ENCODE measurements around the gene ACSM3.

Gene ACSM3

GRCh38 chr16:20807862-20808261 is 44.0 kb downstream of the ACSM3 start:
- DNase-seq: no peak

DNA sequence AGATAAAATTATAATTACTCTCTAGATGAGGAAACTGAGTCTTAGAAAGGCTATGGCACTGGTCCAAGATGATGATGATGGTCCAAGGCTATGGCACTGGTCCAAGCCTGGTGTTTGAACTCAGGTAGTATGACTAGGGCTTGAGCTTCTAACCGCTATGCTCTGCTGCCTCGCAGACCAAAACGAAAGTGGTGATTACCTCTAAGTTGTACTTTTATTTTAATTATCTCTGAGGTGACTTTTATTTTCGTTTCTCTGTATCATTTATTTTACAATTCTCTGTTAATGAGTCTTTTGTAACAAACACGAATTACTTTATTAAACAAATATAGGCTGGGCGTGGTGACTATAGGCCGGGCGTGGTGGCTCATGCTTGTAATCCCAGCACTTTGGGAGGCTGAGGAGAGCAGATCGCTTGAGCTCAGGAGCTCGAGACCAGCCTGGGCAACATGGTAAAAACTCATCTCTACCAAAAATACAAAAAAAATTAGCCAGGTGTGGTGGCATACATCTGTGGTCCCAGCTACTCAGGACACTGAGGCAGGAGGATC is 48.1 kb downstream of the ACSM3 start:
- DNase-seq: no peak

DNA sequence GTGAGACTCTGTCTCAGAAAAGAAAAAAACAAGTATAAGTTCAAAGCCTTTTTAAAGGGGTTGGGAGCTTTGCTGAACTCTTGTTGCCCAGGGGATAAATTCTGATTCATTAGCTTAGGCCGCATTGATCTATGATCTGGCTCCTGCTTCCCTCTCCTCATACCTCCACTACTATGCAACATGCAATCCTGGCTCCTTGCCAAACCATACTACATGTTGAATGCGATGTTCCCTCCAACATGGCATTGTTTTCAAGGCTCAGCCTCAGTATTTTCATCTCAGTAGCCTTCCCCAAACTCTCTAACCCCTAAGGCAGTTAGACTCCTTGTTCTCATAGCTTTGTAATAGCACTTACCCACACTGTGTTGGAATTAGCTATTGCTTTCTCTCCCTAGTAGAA is 48.7 kb downstream of the ACSM3 start:
- no peak for DNase-seq

DNA sequence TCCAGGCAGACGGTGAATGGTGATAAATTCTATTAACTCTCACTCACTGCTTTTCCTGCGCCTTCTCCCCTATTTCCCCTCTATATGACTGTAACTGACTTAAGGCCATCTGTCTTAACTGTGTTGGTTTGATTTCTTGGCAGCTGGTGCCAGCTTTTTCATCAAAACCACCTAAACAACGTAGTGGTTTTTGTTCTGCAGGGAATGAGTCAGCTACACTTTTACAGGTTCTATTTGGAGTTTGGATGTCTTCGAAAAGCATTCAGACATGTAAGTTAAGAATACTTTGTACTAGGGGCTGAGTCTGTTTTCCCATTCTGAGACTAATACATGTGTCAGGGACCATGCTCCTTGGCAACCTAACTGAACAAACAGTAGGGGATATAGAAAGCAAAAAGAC is 51.0 kb downstream of the ACSM3 start:
- DNase-seq: no peak

DNA sequence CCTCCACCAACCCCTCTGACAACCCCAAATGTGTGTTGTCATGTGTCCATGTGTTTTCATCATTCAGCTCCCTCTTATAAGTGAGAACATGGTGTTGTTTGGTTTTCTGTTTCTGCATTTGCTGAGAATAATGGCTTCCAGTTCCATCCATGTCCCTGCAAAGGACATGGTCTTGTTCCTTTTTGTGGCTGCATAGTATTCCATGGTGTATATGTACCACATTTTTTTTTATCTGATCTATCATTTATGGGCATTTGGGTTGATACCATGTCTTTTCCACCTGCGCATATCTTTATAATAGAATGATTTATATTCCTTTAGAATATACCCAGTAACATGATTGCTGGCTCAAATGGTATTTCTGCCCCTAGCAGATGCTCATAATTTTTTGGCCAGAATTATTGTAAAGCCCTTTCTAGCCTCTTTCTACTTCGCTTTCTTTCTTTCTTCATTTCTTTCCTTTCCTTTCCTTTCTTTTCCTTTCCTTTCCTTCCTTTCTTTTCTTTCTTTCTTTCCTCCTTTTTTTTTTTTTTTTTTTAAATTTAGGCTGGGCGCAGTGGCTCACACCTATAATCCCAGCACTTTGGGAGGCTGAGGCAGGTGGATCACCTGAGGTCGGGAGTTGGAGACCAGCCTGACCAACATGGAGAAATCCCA is 55.2 kb downstream of the ACSM3 start:
- DNase-seq: no peak

GRCh38 chr16:20821682-20822081 is 57.9 kb downstream of the ACSM3 start:
- no peak for DNase-seq

DNA sequence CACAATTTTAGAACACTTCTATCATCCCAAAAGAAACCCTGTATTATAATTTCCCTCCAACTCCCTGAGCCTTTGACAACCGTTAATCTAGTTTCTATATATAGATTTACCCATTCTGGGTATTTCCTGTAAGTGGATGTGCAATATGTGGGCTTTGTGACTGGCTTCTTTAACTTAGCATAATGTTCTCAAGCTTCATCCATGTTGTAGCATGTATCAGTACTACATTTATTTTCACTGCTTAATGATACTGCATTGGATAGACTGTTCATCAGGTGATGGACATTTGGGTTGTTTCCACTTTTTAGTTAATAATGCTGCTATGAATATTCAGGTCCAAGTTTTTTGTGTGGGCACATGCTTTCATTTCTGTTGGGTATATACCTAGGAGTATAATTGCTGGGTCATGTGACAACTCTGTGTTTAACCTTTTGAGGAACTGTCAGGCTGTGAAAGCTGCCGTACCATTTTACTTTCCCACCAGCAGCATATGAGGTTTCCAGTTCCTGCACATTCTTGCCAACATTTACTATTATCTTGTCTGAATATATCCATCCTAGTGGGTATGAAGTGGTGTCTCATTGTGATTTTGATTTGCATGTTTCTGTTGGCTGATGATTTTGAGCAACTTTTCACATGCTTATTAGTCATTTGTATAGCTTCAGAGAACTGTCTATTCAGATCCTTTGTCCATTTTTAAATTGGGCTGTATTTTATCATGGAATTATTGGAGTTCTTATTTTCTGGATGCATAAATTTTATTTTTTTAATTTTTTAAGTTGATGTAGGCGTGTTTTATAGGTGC is 58.9 kb downstream of the ACSM3 start:
- DNase-seq: no peak

DNA sequence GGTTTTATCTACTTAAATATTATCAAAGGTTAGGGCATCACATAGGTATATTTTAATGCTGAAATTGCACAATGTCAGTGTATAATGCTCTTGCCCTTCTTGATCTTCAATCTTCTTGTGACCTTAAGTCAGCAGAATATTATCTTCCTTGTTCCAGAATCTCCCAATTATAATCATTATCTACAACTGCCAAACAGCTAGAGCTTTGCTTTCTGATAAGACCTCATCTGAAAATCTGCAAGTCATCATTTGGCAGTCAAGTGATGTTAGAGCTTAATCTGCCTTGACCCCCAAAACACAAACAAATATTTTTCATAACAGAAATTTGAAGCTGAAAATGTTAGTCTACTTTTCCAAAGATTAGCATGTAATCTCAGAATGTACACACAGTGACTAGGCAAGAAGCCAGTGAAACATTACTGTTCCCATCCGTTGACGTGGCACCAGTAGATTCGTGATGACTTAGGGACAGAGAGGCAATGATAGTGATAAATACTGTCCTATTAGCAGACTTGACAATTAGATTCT is 62.3 kb downstream of the ACSM3 start:
- no peak for DNase-seq

- no peak for DNase-seq
Measured at GRCh38 chr16:20829536-20829935, 65.7 kb downstream of the ACSM3 start.

DNA sequence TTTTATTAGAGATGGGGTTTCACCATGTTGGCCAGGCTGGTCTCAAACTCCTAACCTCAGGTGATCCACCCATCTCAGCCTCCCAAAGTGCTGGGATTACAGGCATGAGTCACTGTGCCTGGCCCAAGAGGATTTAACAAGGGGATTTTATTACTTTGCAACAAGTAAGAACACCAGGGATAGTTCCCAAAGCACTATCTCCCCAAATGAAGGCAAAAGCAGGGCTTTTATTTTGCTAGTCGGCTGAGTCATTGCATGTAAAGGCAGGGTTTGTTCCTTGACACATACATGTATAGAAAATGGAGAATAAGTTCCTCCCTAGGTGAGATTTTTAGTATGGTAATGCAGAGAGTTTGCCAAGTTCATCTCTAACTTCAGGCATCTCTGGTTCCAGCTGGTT is 66.6 kb downstream of the ACSM3 start:
- no peak for DNase-seq

DNA sequence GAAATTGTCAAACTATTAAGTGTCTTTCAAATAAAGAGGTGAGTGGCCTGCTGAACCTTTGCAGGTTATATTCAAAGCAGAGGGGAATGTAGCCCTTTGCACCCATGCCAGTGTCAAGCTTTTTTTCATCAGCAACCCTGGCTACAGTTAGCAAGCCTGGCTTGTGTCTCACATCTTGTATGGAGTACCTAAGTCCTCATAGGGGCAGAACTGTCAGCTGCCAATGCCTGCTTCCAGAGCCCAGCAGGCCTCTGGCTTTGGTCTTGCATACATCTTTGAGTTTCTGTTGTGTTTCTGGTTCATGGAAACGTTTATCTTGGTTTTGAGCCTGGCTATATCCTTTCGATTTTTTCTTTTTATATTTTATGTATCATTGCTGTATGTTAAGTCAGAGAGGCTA is 69.3 kb downstream of the ACSM3 start:
- no peak for DNase-seq

DNA sequence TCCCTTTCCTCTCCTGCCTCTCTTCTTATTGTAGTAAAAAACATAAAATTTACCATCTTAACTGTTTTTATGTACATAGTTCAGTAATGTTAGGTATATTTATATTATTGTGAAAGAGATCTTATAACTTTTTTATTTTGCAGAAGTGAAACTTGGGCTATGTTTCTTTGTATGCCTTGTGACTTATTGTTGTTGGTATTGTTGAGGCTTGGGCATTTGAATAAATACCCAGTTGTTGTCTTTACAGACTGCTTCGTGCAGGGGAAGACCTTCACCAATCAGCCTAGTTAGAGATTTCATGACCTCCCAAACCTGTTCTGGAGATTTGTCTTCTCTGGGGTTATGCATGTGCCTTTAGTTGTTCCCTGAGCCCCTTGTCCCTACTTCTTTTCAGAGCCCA is 74.4 kb downstream of the ACSM3 start:
- no peak for DNase-seq

GRCh38 chr16:20839504-20839903 is 75.7 kb downstream of the ACSM3 start:
- no peak for DNase-seq

DNA sequence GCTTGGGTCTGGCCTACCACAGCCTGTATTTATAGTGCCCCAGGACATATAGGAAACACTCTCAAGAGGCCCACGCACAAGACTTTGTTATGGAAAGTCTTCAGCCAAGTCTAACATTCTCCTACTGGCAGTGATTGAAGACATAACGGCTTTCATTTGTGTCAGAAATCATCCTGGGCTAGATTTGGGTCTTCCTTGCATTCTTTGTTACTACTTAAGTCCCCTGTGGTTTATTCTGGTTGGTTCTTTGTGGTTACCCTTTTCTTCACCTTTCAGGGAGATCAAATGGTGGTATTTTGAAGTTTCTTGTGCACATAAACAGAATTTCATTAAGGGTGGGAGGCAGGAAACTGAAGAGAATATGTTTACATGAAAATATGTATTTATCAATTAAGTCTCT is 80.2 kb downstream of the ACSM3 start:
- DNase-seq: no peak

- no peak for DNase-seq
Measured at GRCh38 chr16:20844588-20844987, 80.8 kb downstream of the ACSM3 start.

DNA sequence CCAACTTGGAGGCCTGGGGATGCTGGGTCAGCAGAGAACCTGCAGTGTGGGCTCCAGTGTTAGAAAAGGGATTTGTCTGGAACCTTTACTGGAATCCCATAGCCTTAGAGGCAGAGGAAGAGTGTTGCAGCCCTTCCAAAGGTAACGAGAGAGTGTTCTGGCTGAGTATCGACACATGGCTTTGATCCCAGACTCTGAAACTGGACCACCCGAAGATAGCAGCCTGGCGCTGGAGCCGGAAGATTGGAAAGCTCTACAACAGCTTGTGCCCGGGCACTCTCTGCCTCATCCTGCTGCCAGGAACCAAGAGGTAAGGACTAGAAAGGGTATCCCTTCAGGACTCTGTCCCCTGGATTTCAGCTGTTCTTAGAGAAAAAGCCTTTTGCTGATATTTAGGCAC is 82.2 kb downstream of the ACSM3 start:
- no peak for DNase-seq

DNA sequence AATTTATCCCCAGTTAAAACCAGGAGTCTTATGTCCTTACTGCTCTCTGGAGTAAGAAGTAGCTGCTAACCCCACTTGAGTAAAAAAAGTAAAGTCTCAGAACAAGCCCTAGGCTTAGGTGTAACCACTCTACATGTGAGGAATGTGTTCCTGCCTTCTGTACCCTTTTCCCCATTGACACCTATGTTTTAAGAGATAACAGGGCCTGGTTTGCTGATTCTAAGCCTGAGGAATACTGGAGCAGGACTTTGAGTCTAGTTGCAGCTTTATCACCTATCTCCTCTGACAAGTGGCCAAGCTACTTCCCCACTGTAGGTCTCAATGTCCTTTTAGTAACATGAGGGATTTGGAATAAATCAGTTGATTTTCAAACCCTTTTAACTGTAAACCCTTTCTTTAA is 82.7 kb downstream of the ACSM3 start:
- DNase-seq: no peak

All from stimulated activated CD4-positive, alpha-beta T cell treated with anti-CD3 and anti-CD28 coated beads, Interleukin-4, amount 100 ng/mL, for 1 hour (primary cell).